Mucosa of rectum (tissue), 2 donors: Measurements from ENCODE around the gene GPR4.
A peak's percentile ranks its signal among the peaks of the same experiment; 100 is the strongest.

Source experiments
- H3K27ac ChIP-seq, 2 donors: one replicate each; pipeline ENCODE4 v1.7.0; 2013; ENCODE audit warnings: inconsistent platforms in 2 of 2, low read depth in 2 of 2, low read length in 2 of 2
- H3K27me3 ChIP-seq, 2 donors: one replicate each; pipeline ENCODE4 v1.7.0; 2013; ENCODE audit warnings: low read length in 2 of 2; ENCODE audit not compliant: control insufficient read depth in 2 of 2, insufficient read depth in 2 of 2
- H3K36me3 ChIP-seq, 2 donors: one replicate each; pipeline ENCODE4 v1.7.0; 2013; ENCODE audit warnings: low read length in 2 of 2; ENCODE audit not compliant: control insufficient read depth in 2 of 2, insufficient read depth in 2 of 2
- H3K4me1 ChIP-seq, 2 donors: one replicate each; pipeline ENCODE4 v1.7.0; 2013; ENCODE audit warnings: low read length in 2 of 2, mild to moderate bottlenecking in 1 of 2; ENCODE audit not compliant: control insufficient read depth in 2 of 2, insufficient read depth in 2 of 2
- H3K4me3 ChIP-seq, 2 donors: one replicate each; pipeline ENCODE4 v1.7.0; 2013; ENCODE audit warnings: low read length in 2 of 2
- H3K9ac ChIP-seq, 2 donors: one replicate each; pipeline ENCODE4 v1.7.0; 2013; ENCODE audit warnings: low read length in 2 of 2, low read depth in 1 of 2, mild to moderate bottlenecking in 1 of 2
- H3K9me3 ChIP-seq, 2 donors: one replicate each; pipeline ENCODE4 v1.7.0; 2013; ENCODE audit warnings: low read length in 2 of 2; ENCODE audit not compliant: control insufficient read depth in 2 of 2
- donor health status: healthy.
- donor health status: Normal muscosa, but diverticular disease.

Gene GPR4

GRCh38 chr19:45601524-45602374, at the start of gene GPR4:
GPR4 (minus strand) TSS chr19:45602212; CDS start chr19:45591866, 10,346 bp downstream.
- no peaks in the 10 kb centered on the region for H3K36me3 ChIP-seq
- H3K27ac ChIP-seq = no peak within 1 kb of the TSS
- H3K9me3 ChIP-seq = no peaks in the 10 kb centered on the region
- H3K9ac ChIP-seq = no peak within 1 kb of the TSS
- peak within 1 kb of the TSS in 1 of 2 donors; percentile 54 for H3K4me3 ChIP-seq
- H3K27me3 ChIP-seq = peaks cover 47 to 53% of the 10 kb centered on the region in 2 donors
- H3K4me1 ChIP-seq = peaks cover under 1 to 4% of the 10 kb centered on the region in 2 donors

GRCh38 chr19:45650722-45651121, 48.7 kb upstream of the GPR4 start:
- H3K4me1 ChIP-seq = no peaks in the 10 kb centered on the region
- no peaks in the 10 kb centered on the region for H3K9me3 ChIP-seq
- no peak overlapping the region for H3K9ac ChIP-seq
- peaks cover 0 to 4% of the 10 kb centered on the region in 2 donors for H3K27me3 ChIP-seq
- H3K27ac ChIP-seq = no peak overlapping the region
- no peaks in the 10 kb centered on the region for H3K36me3 ChIP-seq
- no peak overlapping the region for H3K4me3 ChIP-seq

GRCh38 chr19:45646345-45646698, 44.3 kb upstream of the GPR4 start:
- no peak overlapping the region for H3K27ac ChIP-seq
- H3K4me1 ChIP-seq = peaks cover 14 to 15% of the 10 kb centered on the region in 2 donors
- peaks cover 7 to 15% of the 10 kb centered on the region in 2 donors for H3K27me3 ChIP-seq
- no peaks in the 10 kb centered on the region for H3K36me3 ChIP-seq
- no peak overlapping the region for H3K9ac ChIP-seq
- no peaks in the 10 kb centered on the region for H3K9me3 ChIP-seq
- H3K4me3 ChIP-seq = peak overlapping the region; percentile 15 to 52

GRCh38 chr19:45645631-45646344, 43.8 kb upstream of the GPR4 start:
- Histone ChIP-seq H3K9me3 (no peaks in the 10 kb centered on the region), H3K27ac (no peak overlapping the region), H3K4me3 (peak overlapping the region; percentile 35 to 52), H3K4me1 (peaks cover 18 to 20% of the 10 kb centered on the region in 2 donors), H3K27me3 (peaks cover 7 to 15% of the 10 kb centered on the region in 2 donors), H3K36me3 (no peaks in the 10 kb centered on the region), H3K9ac (peak overlapping the region in 1 of 2 donors; percentile 24)

- Histone ChIP-seq H3K9ac (no peak overlapping the region), H3K27me3 (peaks cover 7 to 15% of the 10 kb centered on the region in 2 donors), H3K4me3 (peak overlapping the region; percentile 35 to 52), H3K9me3 (no peaks in the 10 kb centered on the region), H3K36me3 (no peaks in the 10 kb centered on the region), H3K27ac (no peak overlapping the region), H3K4me1 (peaks cover 19 to 22% of the 10 kb centered on the region in 2 donors)
These were observed 43.1 kb upstream of the GPR4 start for GRCh38 chr19:45645068-45645630.

- H3K27ac ChIP-seq = no peak overlapping the region
- H3K9ac ChIP-seq = no peak overlapping the region
- H3K9me3 ChIP-seq = no peaks in the 10 kb centered on the region
- no peaks in the 10 kb centered on the region for H3K36me3 ChIP-seq
- H3K4me1 ChIP-seq = peaks cover 22% of the 10 kb centered on the region in 2 donors
- no peak overlapping the region for H3K4me3 ChIP-seq
- peaks cover 7 to 15% of the 10 kb centered on the region in 2 donors for H3K27me3 ChIP-seq
These were observed 42.1 kb upstream of the GPR4 start for GRCh38 chr19:45643927-45644771.

- Histone ChIP-seq H3K9ac (no peak overlapping the region), H3K27me3 (peaks cover 7 to 15% of the 10 kb centered on the region in 2 donors), H3K36me3 (no peaks in the 10 kb centered on the region), H3K27ac (no peak overlapping the region), H3K4me3 (peak overlapping the region in 1 of 2 donors; percentile 17), H3K4me1 (peaks cover 26 to 29% of the 10 kb centered on the region in 2 donors), H3K9me3 (no peaks in the 10 kb centered on the region)
These were observed 41.3 kb upstream of the GPR4 start for GRCh38 chr19:45643024-45643926.

GRCh38 chr19:45641274-45642105, 39.5 kb upstream of the GPR4 start:
- H3K4me3 ChIP-seq = peak overlapping the region; percentile 57 to 67
- no peaks in the 10 kb centered on the region for H3K36me3 ChIP-seq
- peaks cover 31 to 34% of the 10 kb centered on the region in 2 donors for H3K4me1 ChIP-seq
- H3K27ac ChIP-seq = peak overlapping the region; percentile 73 to 86
- no peaks in the 10 kb centered on the region for H3K9me3 ChIP-seq
- H3K9ac ChIP-seq = peak overlapping the region; percentile 52 to 60
- H3K27me3 ChIP-seq = peaks cover 7 to 15% of the 10 kb centered on the region in 2 donors
